GM18873 (cell line): ENCODE measurements around the gene SPAG4.

Source experiments
- ATAC-seq: cut with Tn5 transposase; IDR thresholded peaks from one replicate; pipeline ENCODE4 v1.9.1; 2021; ENCODE audit warnings: mild to moderate bottlenecking, moderate library complexity, moderate number of reproducible peaks; ENCODE audit not compliant: unreplicated experiment, low FRiP score

Gene SPAG4

GRCh38 chr20:35619196-35620095, 3.8 kb downstream of the SPAG4 start:
- no peak for ATAC-seq

GRCh38 chr20:35620818-35621559, 5.4 kb downstream of the SPAG4 start:
- no peak for ATAC-seq

GRCh38 chr20:35621560-35621946, 5.9 kb downstream of the SPAG4 start:
- no peak for ATAC-seq

GRCh38 chr20:35625584-35626385, 10.2 kb downstream of the SPAG4 start:
- no peak for ATAC-seq

DNA sequence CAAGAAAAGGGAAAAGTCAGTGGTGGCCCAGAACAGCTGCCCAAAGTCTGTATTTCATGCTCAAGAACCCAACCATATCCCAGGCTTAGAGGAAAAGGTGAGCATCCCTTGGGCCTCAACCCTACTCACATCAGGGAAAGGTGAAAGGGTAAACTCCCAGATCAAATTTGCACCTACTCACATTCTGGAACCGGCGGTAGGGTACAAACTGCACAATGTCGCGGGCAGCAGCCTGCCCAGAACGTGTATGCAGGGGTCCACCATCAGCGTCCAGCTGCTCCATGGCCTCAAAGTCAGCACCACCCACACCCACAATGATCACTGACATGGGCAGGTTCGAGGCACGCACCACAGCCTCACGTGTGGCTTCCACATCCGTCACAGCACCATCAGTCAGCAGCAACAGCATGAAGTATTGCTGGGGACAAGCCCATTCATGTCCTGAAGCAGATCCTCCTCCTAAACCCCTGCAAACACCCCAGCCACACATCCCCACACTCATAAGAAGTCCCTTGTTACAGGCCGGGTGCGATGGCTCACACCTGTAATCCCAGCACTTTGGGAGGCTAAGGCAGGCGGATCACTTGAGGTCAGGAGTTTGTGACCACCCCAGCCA, 10.9 kb downstream of the SPAG4 start:
- no peak for ATAC-seq

DNA sequence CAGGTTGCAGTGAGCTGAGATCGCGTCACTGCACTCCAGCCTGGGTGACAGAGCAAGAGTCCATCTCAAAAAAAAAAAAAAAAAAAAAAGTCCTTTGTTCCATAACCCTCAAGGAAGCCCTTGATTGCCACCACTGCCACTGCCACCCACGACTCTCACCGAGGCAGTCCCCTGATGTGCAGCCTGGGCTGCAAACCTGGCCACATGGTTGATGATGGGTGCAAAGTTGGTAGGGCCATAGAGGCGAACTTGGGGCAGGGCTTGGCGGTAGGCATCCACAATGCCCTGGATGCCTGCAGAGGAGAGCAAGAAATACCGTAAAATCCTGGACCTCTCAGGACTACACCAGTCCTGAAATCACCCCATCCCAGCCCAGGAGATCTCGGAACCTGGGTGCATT, 11.5 kb downstream of the SPAG4 start:
- no peak for ATAC-seq

GRCh38 chr20:35629427-35630145, 14.0 kb downstream of the SPAG4 start:
- no peak for ATAC-seq

- no peak for ATAC-seq
Measured at GRCh38 chr20:35630636-35631035, 15.0 kb downstream of the SPAG4 start.

GRCh38 chr20:35632539-35633115, 17.0 kb downstream of the SPAG4 start:
- no peak for ATAC-seq

DNA sequence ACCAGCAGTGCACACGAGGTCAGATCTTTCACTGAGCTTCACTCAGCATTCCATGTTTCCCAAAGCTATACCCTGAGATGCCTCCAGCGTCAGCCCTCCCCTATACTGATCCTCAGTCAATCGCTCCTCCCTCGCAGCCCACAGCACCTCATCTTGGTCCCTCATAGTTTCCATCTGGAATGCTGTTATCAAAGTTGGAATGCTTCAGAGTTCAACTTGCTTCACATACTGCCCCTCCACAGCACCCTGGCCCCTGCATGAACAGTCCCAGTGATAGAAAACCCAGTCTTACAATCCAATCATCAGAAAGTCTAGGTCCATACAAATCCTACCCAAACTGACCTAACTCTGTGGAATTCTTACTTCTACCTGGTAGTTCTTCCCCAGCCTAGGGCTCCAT, 20.0 kb downstream of the SPAG4 start:
- ATAC-seq, result no peak

GRCh38 chr20:35636095-35636494, 20.5 kb downstream of the SPAG4 start:
- no peak for ATAC-seq

GRCh38 chr20:35637276-35637675, 21.6 kb downstream of the SPAG4 start:
- no peak for ATAC-seq

- no peak for ATAC-seq
Measured at GRCh38 chr20:35638751-35639150, 23.1 kb downstream of the SPAG4 start.

- no peak for ATAC-seq
Measured at GRCh38 chr20:35640724-35641123, 25.1 kb downstream of the SPAG4 start.

- no peak for ATAC-seq
Measured at GRCh38 chr20:35641743-35642142, 26.1 kb downstream of the SPAG4 start.

GRCh38 chr20:35643045-35643444, 27.4 kb downstream of the SPAG4 start:
- no peak for ATAC-seq

DNA sequence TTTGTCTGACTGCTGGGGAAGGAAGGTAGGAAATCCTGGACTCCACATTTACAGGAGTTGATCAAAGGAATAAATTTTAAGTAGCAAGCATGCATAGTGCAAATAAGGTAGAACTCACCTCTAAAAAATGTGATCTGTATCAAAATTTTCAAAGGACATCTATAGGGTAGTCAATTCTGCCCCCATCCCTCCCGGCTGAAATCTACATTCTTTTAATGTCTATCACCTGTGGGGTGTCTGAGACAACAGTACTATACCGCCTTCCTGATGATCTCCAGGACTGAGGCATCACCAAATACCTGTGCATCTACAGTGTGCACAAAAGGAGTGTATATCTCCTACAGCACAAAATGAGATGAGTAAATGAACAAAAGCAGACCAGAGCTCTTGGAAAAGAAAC, 29.2 kb downstream of the SPAG4 start:
- no peak for ATAC-seq

DNA sequence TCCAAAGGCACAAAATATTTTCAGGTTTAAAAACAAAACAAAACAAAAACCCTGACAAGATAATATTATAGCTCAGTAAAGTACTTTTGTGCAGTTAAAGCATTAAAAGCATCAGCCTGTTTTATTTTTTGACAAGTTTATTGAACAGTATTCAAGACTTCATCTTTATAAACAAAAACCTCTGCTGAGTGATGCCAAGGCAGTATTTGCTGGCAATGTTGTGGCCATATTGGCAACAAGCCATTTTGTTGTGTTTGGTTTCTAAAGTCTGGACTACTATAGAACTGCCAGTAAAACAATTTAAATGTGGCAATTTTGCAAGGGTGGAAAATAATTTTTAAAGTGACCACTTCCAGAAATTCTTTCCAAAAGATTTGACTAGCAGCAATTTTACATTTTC, 33.2 kb downstream of the SPAG4 start:
- no peak for ATAC-seq

GRCh38 chr20:35650632-35651031, 35.0 kb downstream of the SPAG4 start:
- no peak for ATAC-seq

DNA sequence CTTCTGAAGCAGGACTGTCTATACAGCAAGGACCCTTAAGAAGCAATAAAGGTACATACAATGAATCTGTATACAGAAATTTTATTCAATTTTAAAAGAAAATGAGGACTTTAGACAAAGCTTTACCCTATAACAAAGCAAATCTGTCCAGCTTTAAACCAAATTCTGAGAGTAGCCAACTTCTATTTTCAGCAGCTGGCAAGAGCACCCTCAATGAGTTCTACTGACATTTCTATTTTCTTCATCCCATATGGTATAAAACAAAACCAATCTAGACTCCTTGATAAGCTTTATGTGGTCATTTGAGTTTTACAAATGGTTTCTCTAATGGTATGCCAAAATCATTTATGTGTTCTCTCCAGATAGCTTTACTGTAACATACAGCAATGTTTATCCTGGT, 36.3 kb downstream of the SPAG4 start:
- no peak for ATAC-seq
